Pons (tissue), 1 donor: ENCODE data around the gene TACC2.

Source experiments
- DNase-seq: peaks from one replicate; pipeline ENCODE4 v3.0.0-alpha.2; 2016; ENCODE audit warnings: low spot score

Gene TACC2

DNA sequence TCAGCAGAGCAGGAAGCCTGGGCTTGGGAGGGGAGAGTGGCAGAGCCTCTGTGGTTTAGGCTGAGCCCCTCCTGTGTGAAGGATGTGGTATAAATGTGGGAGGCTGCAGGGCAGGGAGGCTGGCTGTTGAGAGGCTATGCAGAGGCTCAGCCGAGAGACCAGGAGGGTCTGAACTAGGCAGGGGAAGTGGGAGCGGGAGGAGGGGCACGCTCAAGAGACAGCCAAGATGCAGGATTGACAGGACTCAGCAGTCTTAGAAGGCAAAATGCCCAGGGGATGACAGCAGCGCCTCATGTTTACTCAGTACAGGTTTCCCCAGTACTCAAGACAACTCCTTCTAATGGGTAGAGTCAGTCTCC, 306.5 kb downstream of the TACC2 start:
- DNase-seq, result no peak

DNA sequence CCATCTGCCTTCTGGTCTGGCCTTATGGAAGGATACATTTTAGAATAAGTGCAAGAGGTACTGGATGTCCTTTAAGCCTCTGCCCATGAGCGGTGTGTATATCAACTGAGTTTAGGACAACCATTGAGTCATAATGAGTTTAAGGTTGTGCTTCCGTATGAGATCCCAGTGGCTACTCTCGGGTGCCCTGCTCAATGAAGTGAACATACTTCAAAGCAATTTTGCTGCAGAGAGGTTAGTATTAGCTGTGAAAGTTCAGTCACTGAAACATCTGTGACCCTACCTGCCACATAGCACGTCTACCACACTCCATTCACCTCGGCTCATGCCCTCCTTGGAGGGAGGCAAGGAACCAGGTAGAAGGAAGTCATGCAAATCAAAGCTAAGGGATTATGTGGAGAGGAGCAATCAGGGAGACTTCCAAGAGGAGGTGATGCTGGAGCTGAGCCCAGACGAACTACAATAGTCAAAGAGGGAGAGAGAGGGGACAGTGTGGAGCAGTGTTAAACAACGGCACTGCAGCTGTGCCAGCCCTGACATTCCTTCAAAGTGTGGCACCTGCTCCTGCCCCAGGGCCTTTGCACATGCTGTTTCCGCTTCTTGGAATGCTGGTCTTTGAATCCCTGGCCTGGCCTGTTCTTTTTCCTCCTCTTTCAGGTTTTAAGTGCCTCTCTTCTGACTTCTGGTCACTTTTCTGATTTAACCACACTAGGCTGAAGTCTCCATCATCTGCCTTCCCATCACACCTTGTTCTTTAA, 307.6 kb downstream of the TACC2 start:
- no peak for DNase-seq

DNA sequence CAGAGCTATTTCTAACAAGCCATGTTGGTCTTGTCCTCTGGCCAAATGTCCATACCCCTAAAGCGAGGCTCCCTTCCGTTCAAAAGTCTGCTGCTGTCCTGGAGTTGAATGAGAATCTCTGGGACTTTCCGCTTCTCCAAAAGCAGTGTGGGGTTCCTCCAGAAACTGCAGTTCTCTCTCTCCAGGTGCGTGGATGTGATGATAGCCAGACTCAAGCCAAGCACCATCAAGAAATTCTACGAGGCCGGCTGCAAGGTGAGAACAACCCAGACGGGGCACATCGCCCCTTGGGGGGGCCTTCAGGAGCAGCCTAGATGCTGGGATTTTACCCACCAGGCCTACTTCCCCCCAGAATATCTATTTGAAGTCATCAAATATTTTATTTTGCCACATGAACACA, 308.6 kb downstream of the TACC2 start:
- no peak for DNase-seq

DNA sequence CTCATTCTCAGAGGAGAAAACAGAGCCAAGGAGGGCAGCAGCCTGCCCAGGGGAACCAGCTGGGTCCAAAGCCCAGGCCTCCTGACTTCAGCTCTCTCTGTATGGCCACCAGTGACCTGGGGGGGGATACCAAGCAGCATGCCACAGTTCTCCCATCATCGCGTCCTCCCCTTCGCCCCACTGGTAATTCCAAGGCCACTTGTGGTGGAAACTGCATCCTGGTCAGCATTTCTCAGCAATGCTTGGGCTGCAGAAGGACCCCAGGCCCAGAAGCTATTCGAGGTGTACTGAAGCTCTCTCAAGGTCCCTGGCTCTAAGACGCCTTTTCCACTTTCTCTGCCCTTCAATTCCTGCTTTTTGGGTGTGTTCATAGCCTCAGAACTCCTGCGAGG, 309.2 kb downstream of the TACC2 start:
- DNase-seq, result no peak

DNA sequence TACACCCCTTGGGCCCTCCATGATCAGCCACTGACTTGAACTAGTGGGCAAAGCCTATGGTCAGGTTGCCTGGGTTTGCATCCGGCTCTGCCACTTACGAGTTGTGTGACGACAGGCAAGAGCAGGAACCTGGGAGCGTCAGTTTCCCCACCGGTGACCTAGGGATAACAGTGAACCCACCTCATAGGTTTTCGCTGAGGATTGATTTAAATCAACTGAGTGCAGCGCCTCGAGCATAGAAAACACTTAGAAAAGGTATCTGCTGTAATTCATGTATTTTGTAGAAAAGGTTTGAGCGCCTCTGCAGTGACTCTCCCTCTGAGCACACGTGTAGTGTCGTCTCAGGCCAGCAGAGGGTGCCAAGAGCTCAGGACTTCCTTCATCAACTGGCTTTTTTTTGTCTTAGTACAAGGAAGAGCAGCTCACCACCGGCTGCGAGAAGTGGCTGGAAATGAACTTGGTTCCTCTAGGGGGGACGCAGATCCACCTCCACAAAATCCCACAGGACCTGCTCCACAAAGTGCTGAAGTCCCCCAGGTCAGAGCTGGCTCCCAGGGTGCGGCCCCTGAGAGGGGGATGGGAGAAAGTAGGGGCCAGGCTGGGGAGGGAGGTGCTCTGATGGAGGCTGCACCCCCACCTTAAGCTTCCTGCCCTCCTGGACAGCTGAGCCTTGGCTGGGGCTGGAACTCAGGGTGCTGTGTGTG, 309.8 kb downstream of the TACC2 start:
- DNase-seq, result peak; percentile 92

DNA sequence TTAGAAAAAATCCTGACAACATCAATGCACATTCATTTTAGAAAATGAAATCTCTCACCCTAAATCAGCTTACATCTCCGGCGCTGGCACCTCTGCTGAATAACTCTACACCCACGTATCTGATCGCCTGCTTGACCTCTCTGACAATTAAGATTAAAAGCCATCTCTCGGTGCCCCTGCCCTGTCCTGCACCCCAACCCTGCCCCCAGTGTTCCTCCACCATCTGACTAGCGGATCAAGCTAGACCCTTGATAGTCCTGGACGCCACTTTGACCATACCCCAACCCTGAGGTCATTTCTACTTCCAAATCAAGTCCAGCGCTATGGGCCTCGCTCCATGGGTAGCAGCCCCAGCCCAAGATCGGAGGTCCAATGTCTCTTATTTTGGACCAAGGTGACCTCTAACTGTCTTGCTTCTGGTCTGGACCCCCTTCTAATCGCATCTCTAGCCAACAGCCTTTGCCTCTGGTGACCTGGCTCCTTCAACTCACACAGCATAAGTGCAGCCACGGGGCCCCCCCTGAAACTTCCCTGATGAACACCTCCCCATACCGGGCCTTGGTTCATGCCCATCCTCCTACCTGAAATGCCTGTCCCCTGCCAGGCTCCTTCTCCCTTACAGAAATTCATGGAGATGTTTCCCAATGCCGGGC, 310.6 kb downstream of the TACC2 start:
- DNase-seq, result no peak

DNA sequence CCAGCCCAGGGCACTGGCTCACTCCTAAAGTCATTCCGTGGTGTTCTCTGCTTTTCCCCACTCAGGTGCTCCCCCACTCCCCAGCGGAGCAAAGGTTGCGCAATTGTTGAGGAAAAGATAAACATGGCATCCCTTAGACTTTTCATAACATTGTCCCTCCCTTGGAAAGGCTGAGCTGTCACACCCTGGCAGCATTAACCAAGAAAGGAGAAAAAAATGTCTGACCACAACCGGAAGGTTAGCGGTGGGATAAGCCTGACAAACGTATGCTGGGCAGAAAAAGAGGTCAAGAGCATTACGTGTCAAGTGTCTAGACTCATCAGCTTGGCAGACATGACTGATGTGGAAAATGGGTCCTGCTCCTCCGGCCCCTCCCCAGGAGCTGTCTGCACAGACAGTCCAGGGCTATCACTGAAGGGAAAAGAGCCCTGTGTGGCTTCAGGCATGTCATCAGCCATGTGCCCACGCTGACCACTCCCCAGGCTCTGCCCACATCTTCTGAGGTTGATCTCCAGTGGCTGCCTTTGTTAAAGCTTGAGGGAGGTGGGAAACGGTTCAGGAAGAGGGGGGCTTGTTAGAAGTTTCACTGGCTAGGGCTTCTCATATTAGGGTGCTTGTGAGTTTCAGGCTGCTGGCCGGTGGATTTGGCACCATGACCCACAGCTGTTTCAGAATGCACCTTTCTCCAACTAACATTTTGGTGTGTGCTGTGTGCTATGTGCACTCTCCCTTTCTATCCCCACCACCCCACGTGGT, 312.3 kb downstream of the TACC2 start:
- no peak for DNase-seq

DNA sequence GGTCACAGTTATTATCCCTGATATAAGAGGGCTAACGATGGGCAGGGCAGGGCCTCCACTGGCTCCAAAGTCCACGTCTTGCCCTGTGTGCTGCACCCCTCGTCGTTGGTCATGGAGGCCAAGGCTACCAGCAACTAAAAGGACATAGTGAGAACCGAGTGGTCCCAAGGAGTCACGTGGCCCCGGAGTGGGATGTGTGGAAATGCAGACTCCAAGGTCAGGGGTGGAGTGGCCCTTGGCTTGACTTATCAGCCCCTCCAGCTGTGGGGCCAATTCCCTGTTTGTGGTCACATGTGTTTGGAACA, 312.8 kb downstream of the TACC2 start:
- DNase-seq, result no peak

DNA sequence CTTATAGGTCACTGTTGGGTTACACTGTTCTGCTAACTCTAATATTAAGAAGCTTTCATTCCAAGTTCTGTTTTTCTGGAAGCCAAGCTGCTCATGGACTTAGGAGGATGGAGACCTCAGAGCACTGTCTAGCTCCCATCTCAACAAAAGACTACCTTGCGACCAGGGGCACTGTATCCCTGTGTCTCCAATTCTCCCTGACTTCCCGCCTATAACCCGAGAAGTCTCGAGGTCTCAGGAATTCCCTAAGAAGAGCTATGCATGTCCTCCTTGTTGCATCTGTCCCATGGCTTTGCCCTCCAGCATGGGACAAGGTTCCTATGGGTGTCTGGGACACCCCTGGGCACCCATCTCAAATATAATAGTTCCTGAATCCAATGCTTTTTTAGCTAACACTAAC, 313.4 kb downstream of the TACC2 start:
- DNase-seq, result no peak

DNA sequence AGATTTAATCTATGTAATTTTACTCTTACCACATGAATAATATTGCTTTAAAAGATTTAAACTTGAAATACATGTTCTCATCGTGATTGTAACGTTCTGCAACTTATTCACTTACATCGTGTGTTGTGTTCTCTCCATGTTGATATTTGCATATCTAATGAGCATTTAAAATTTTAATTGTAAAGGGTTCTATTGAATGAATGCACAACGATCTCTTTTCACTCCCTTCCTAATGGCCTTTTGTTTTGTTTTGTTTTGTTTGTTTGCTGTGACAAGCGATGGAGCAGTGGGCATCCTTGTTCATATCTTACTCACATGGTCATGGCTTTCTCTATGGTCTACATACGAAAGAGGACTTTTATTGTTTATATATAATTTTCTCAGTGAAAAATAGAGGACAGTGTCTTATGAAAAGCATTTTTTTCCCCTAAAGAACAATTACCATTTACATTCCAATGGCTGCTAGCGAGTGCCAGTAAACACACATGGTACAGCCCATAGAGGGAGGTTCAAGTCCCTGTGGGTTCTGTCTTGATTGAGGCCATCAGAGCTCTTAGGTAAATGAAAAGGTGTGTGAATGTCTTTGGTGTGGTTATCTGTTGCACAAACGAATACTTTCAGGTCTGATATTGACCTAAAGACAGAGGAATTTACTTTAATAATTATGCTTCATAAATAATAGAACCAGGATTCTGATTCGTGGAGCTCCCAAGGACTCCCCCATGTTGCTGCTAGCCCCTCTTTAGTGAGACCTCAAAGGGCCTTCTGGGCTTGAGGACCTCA, 314.5 kb downstream of the TACC2 start:
- peak; percentile 95 for DNase-seq
